Neutrophil (primary cell): ENCODE results near the gene CENPN.
A peak's percentile ranks its signal among the peaks of the same experiment; 100 is the strongest.

ENCODE experiments used
- H3K27ac ChIP-seq: fragments of 200-600 bp; sonication (generic); 2 replicates; pipeline ENCODE4 v1.5.1; 2016; ENCODE audit warnings: mild to moderate bottlenecking, moderate library complexity
- H3K27me3 ChIP-seq: fragments of 200-600 bp; sonication (generic); 2 replicates; pipeline ENCODE4 v1.6.0; 2016; ENCODE audit warnings: mild to moderate bottlenecking
- H3K36me3 ChIP-seq: fragments of 200-600 bp; sonication (generic); 2 replicates; pipeline ENCODE4 v1.5.1; 2017
- H3K4me1 ChIP-seq, 2 experiments: fragments of 200-600 bp in 1 of 2; sonication (generic) in 1 of 2; 1 replicate in 1 of 2; 2 replicates in 1 of 2; pipeline versions ENCODE4 v1.5.1 to v1.6.1; 2013 to 2016; ENCODE audit warnings: low read depth in 1 of 2, low read length in 1 of 2, mild to moderate bottlenecking in 1 of 2, moderate library complexity in 1 of 2; ENCODE audit not compliant: control insufficient read depth in 1 of 2, insufficient read depth in 1 of 2
- H3K4me3 ChIP-seq, 2 experiments: fragments of 200-600 bp in 1 of 2; sonication (generic) in 1 of 2; 1 replicate in 1 of 2; 2 replicates in 1 of 2; pipeline ENCODE4 v1.5.1; 2013 to 2016; ENCODE audit warnings: low read depth in 1 of 2, low read length in 1 of 2, mild to moderate bottlenecking in 1 of 2, moderate library complexity in 1 of 2
- H3K9me3 ChIP-seq: fragments of 200-600 bp; sonication (generic); 2 replicates; pipeline ENCODE4 v1.5.1; 2016
- CTCF ChIP-seq: fragments of 200-600 bp; sonication (generic); IDR thresholded peaks from 2 replicates; pipeline ENCODE4 v1.5.1; 2016; ENCODE audit warnings: antibody characterized with exemption

Gene CENPN

GRCh38 chr16:81008505-81008789 lies 1.4 kb downstream of the CENPN start:
- Histone ChIP-seq H3K27me3 (no peaks in the 10 kb centered on the region), H3K36me3 (peaks cover 8% of the 10 kb centered on the region), H3K9me3 (no peaks in the 10 kb centered on the region), H3K4me3 (peak overlapping the region; percentile 93 to 95), H3K4me1 (peaks cover 35 to 39% of the 10 kb centered on the region in 2 experiments), H3K27ac (peak overlapping the region; percentile 99)
- no peak for TF ChIP-seq CTCF

GRCh38 chr16:81012974-81013373 lies 6.0 kb downstream of the CENPN start:
- Histone ChIP-seq H3K9me3 (no peaks in the 10 kb centered on the region), H3K27me3 (no peaks in the 10 kb centered on the region), H3K36me3 (peaks cover 24% of the 10 kb centered on the region), H3K4me1 (peaks cover 6 to 7% of the 10 kb centered on the region in 2 experiments), H3K27ac (no peak overlapping the region), H3K4me3 (no peak overlapping the region)
- no peak for TF ChIP-seq CTCF

- Histone ChIP-seq H3K9me3 (no peaks in the 10 kb centered on the region), H3K36me3 (peaks cover 28% of the 10 kb centered on the region), H3K4me1 (no peaks in the 10 kb centered on the region), H3K27me3 (no peaks in the 10 kb centered on the region), H3K4me3 (no peak overlapping the region), H3K27ac (no peak overlapping the region)
- TF ChIP-seq CTCF, result no peak
These were observed 7.7 kb downstream of the CENPN start for GRCh38 chr16:81014672-81015071.

- Histone ChIP-seq H3K36me3 (peaks cover 55% of the 10 kb centered on the region), H3K27me3 (no peaks in the 10 kb centered on the region), H3K27ac (no peak overlapping the region), H3K4me1 (no peaks in the 10 kb centered on the region), H3K4me3 (no peak overlapping the region), H3K9me3 (no peaks in the 10 kb centered on the region)
- TF ChIP-seq CTCF, result no peak
These were observed 11.5 kb downstream of the CENPN start for GRCh38 chr16:81018496-81018895.

- H3K36me3 ChIP-seq, result peaks cover 70% of the 10 kb centered on the region
- H3K4me1 ChIP-seq, result no peaks in the 10 kb centered on the region
- no peak for TF ChIP-seq CTCF
- no peaks in the 10 kb centered on the region for H3K9me3 ChIP-seq
- H3K27ac ChIP-seq, result no peak overlapping the region
- no peak overlapping the region for H3K4me3 ChIP-seq
- H3K27me3 ChIP-seq, result no peaks in the 10 kb centered on the region
These were observed 19.4 kb downstream of the CENPN start for GRCh38 chr16:81026429-81026828.
